Measurements from ENCODE around the gene ZNF76. TPM values are rescaled to one million over a fixed set of nuclear protein-coding genes. Genes with fewer than 3 reads are reported as not detected.

The ZNF76 gene
- total and polyA plus RNA-seq, 2 donors (not counting 3 experiments of a cell fraction or from before 2014, with no cell fraction given), result 27.9 to 34.6 TPM

DNA sequence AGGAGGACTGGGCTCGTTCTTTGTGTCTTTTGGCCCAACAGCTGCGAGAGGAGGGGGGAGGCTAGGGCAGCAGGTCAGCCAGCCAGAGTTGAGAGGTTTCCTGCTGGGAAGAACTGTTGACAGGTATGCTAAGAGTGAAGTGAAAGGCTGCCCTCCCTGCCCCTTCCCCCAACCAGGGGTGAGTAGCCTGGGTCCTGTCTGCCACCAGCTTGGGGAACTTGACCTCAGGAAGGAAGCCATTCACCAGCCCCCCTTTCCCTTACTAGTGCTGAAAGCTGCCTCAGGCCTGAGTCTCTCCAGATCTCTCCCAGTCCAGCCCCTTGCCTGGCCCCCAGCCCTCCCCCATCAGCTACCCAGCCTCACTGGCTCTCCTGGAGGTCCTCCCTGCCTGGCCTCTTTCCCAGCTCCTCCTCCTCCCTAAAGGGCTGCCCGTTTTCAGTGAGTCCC lies 20.7 kb upstream of the ZNF76 start:
- Histone ChIP-seq H3K27me3 (ENCODE audit: control insufficient read depth in 2 of 2, insufficient read depth in 2 of 2, low read length in 2 of 2) (no peaks in the 10 kb centered on the region), H3K36me3 (ENCODE audit: control insufficient read depth in 2 of 2, extremely low read depth in 1 of 2, insufficient read depth in 2 of 2, low read length in 2 of 2) (no peaks in the 10 kb centered on the region), H3K4me2 (ENCODE audit: insufficient read depth, low read length) (peak overlapping the region; percentile 17), H3K27ac (ENCODE audit: insufficient read depth, low read depth, low read length) (peak overlapping the region; percentile 25), H4K20me1 (replicated peaks; ENCODE audit: control insufficient read depth, extremely low read depth, insufficient read depth, low read length) (no peaks in the 10 kb centered on the region), H3K4me1 (ENCODE audit: control insufficient read depth, extremely low read depth, insufficient read depth, low read length) (peaks cover 20% of the 10 kb centered on the region), H3K4me3 (replicated peaks in 1 of 3; ENCODE audit: insufficient read depth in 1 of 3, low read depth in 1 of 3, low read length in 3 of 3) (no peak overlapping the region), H3K9me3 (replicated peaks; ENCODE audit: control insufficient read depth, insufficient read depth, low read length) (no peaks in the 10 kb centered on the region), H3K79me2 (ENCODE audit: control insufficient read depth, insufficient read depth, low read length) (no peaks in the 10 kb centered on the region), H2AFZ (ENCODE audit: low read depth, low read length) (peak overlapping the region; percentile 36), H3K9me1 (replicated peaks; ENCODE audit: control insufficient read depth, extremely low read depth, insufficient read depth, low read length) (no peaks in the 10 kb centered on the region), H3K9ac (replicated peaks; ENCODE audit: extremely low read depth, insufficient read depth, low read length) (no peak overlapping the region)
- intact Hi-C loops (cut with micrococcal nuclease), result loop anchor here (2.0 kb wide), 1 partner anchor 98 kb away; the partner anchor contains the start of gene TCP11
- dilution Hi-C loops (cut with MboI; ENCODE audit: extremely low pct_ligation_motif_present, low sequenced_read_pairs), result no loop called here
- POLR2A ChIA-PET, result no interaction called here
- DNase-seq (ENCODE audit: low read depth, low spot score) (peak; percentile 92), FAIRE-seq (peak; percentile 85)
- TF ChIP-seq GATA2 (IDR thresholded peaks at IDR 0.05; ENCODE audit: insufficient read depth, insufficient read length, low read depth, low read length), result no peak
- TF ChIP-seq POLR2AphosphoS5 (IDR thresholded peaks at IDR 0.05; ENCODE audit: insufficient read depth, low read depth, low read length), result peak; percentile 64
- no peak for TF ChIP-seq CTCF (IDR thresholded peaks at IDR 0.05; ENCODE audit: extremely low read depth in 1 of 2, insufficient read depth in 1 of 2, low read depth in 1 of 2, low read length in 2 of 2)
- no peak for TF ChIP-seq FOS (IDR thresholded peaks at IDR 0.05; ENCODE audit: borderline replicate concordance, insufficient read depth, low read length)
- TF ChIP-seq EZH2 (IDR thresholded peaks at IDR 0.05; ENCODE audit: borderline replicate concordance, low read depth, low read length, severe bottlenecking), result no peak
- no TSS peak for BruUV-seq (replicated peaks)
- CTCF ChIA-PET, result interaction anchor here (0.8 to 7.8 kb wide), 11 partner anchors 8 to 252 kb away, joined by 3 to 181 read pairs (median 21); partner anchors contain the start of genes SCUBE3, TCP11 and ZNF76
